Measurements from ENCODE around the gene KIF6.

DNA sequence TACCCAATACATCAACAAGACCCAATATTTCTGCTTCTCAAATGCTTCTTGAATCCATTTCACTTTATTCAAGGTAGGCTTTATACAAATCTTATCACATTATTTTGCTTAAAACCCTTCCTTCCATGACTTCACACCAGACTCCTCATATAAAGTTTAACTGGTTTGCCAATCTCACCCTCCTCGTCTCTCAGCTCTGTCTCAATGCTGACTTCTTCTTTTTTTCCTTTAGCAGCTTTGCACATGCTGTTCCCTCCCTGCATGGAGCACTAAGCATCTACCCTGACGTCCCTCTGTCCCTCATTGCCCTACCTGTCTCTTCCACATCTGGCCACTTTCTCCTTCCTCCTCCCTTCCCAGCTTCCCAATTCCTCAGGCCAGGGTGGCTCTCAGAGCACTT, 442.4 kb downstream of the KIF6 start:
- TF ChIP-seq, protein P1, sequence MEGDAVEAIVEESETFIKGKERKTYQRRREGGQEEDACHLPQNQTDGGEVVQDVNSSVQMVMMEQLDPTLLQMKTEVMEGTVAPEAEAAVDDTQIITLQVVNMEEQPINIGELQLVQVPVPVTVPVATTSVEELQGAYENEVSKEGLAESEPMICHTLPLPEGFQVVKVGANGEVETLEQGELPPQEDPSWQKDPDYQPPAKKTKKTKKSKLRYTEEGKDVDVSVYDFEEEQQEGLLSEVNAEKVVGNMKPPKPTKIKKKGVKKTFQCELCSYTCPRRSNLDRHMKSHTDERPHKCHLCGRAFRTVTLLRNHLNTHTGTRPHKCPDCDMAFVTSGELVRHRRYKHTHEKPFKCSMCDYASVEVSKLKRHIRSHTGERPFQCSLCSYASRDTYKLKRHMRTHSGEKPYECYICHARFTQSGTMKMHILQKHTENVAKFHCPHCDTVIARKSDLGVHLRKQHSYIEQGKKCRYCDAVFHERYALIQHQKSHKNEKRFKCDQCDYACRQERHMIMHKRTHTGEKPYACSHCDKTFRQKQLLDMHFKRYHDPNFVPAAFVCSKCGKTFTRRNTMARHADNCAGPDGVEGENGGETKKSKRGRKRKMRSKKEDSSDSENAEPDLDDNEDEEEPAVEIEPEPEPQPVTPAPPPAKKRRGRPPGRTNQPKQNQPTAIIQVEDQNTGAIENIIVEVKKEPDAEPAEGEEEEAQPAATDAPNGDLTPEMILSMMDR (IDR thresholded peaks at IDR 0.05; ENCODE audit: low read length): no peak
- no peak for TF ChIP-seq EZH2phosphoT487 (IDR thresholded peaks at IDR 0.05; ENCODE audit: low read length)
